Measurements from ENCODE around the gene PDE4D.

Gene PDE4D

GRCh38 chr5:59253625-59254024, 639.9 kb downstream of the PDE4D start:
- DNase-seq (ENCODE audit: extremely low spot score), result no peak
- TF ChIP-seq PKNOX1 (IDR thresholded peaks at IDR 0.05) (no peak), BHLHE40 (IDR thresholded peaks at IDR 0.05; ENCODE audit: borderline replicate concordance) (no peak), FOXK2 (IDR thresholded peaks at IDR 0.05) (no peak), ELF4 (IDR thresholded peaks at IDR 0.05) (no peak), HDGF (IDR thresholded peaks at IDR 0.05; ENCODE audit: borderline replicate concordance) (no peak), NFRKB (IDR thresholded peaks at IDR 0.05) (no peak), CTBP1 (IDR thresholded peaks at IDR 0.05; ENCODE audit: borderline replicate concordance) (no peak), FOXM1 (IDR thresholded peaks at IDR 0.05; ENCODE audit: borderline replicate concordance) (no peak), L3MBTL2 (conservative IDR thresholded peaks at IDR 0.05) (no peak), SUZ12 (IDR thresholded peaks at IDR 0.05) (no peak), FOXA1 (IDR thresholded peaks at IDR 0.05) (no peak), SP1 (IDR thresholded peaks at IDR 0.05) (no peak), ZNF384 (IDR thresholded peaks at IDR 0.05) (no peak), TARDBP (IDR thresholded peaks at IDR 0.05) (no peak), LEF1 (IDR thresholded peaks at IDR 0.05; ENCODE audit: borderline replicate concordance) (no peak), ARNT (IDR thresholded peaks at IDR 0.05) (no peak)
- CTCF ChIA-PET, result no interaction called here
- POLR2A ChIA-PET, result no interaction called here

- ChIA-PET CTCF (no interaction called here), POLR2A (no interaction called here)
- DNase-seq (ENCODE audit: extremely low spot score), result no peak
- no peak for TF ChIP-seq TARDBP (IDR thresholded peaks at IDR 0.05)
- no peak for TF ChIP-seq ARNT (IDR thresholded peaks at IDR 0.05)
- no peak for TF ChIP-seq PKNOX1 (IDR thresholded peaks at IDR 0.05)
- no peak for TF ChIP-seq HDGF (IDR thresholded peaks at IDR 0.05; ENCODE audit: borderline replicate concordance)
- TF ChIP-seq BHLHE40 (IDR thresholded peaks at IDR 0.05; ENCODE audit: borderline replicate concordance), result no peak
- no peak for TF ChIP-seq L3MBTL2 (conservative IDR thresholded peaks at IDR 0.05)
Observed at GRCh38 chr5:59251627-59252026, 641.9 kb downstream of the PDE4D start.

GRCh38 chr5:59249726-59250125, 643.8 kb downstream of the PDE4D start:
- CTCF ChIA-PET, result no interaction called here
- DNase-seq (ENCODE audit: extremely low spot score), result no peak
- POLR2A ChIA-PET, result no interaction called here
- TF ChIP-seq ZNF384 (IDR thresholded peaks at IDR 0.05) (no peak), ELF4 (IDR thresholded peaks at IDR 0.05) (no peak), L3MBTL2 (conservative IDR thresholded peaks at IDR 0.05) (no peak), SUZ12 (IDR thresholded peaks at IDR 0.05) (no peak), CTBP1 (IDR thresholded peaks at IDR 0.05; ENCODE audit: borderline replicate concordance) (no peak), LEF1 (IDR thresholded peaks at IDR 0.05; ENCODE audit: borderline replicate concordance) (no peak), NFRKB (IDR thresholded peaks at IDR 0.05) (no peak), FOXM1 (IDR thresholded peaks at IDR 0.05; ENCODE audit: borderline replicate concordance) (no peak), FOXA1 (IDR thresholded peaks at IDR 0.05) (no peak), TARDBP (IDR thresholded peaks at IDR 0.05) (no peak), BHLHE40 (IDR thresholded peaks at IDR 0.05; ENCODE audit: borderline replicate concordance) (no peak), ARNT (IDR thresholded peaks at IDR 0.05) (no peak), SP1 (IDR thresholded peaks at IDR 0.05) (no peak), PKNOX1 (IDR thresholded peaks at IDR 0.05) (no peak), FOXK2 (IDR thresholded peaks at IDR 0.05) (no peak), HDGF (IDR thresholded peaks at IDR 0.05; ENCODE audit: borderline replicate concordance) (no peak)

GRCh38 chr5:59249160-59249559, 644.4 kb downstream of the PDE4D start:
- TF ChIP-seq NFRKB (IDR thresholded peaks at IDR 0.05), result no peak
- TF ChIP-seq L3MBTL2 (conservative IDR thresholded peaks at IDR 0.05), result no peak
- no peak for TF ChIP-seq SUZ12 (IDR thresholded peaks at IDR 0.05)
- no peak for TF ChIP-seq SP1 (IDR thresholded peaks at IDR 0.05)
- no peak for TF ChIP-seq PKNOX1 (IDR thresholded peaks at IDR 0.05)
- TF ChIP-seq LEF1 (IDR thresholded peaks at IDR 0.05; ENCODE audit: borderline replicate concordance), result no peak
- no peak for TF ChIP-seq FOXA1 (IDR thresholded peaks at IDR 0.05)
- TF ChIP-seq ARNT (IDR thresholded peaks at IDR 0.05), result no peak
- TF ChIP-seq ZNF384 (IDR thresholded peaks at IDR 0.05), result no peak
- ChIA-PET CTCF (interaction anchor here (1.6 kb wide), 1 partner anchor 16 kb away, joined by 4 read pairs; no protein-coding TSS in a partner anchor), POLR2A (no interaction called here)
- no peak for DNase-seq (ENCODE audit: extremely low spot score)

- ChIA-PET POLR2A (no interaction called here), CTCF (no interaction called here)
- no peak for TF ChIP-seq FOXM1 (IDR thresholded peaks at IDR 0.05; ENCODE audit: borderline replicate concordance)
- no peak for DNase-seq (ENCODE audit: extremely low spot score)
Observed at GRCh38 chr5:59246882-59247281, 646.6 kb downstream of the PDE4D start.

GRCh38 chr5:59246145-59246869, 647.2 kb downstream of the PDE4D start:
- POLR2A ChIA-PET, result no interaction called here
- CTCF ChIA-PET, result no interaction called here
- no peak for TF ChIP-seq ZNF384 (IDR thresholded peaks at IDR 0.05)
- no peak for TF ChIP-seq PKNOX1 (IDR thresholded peaks at IDR 0.05)
- no peak for TF ChIP-seq ARNT (IDR thresholded peaks at IDR 0.05)
- no peak for TF ChIP-seq TARDBP (IDR thresholded peaks at IDR 0.05)
- no peak for TF ChIP-seq ELF4 (IDR thresholded peaks at IDR 0.05)
- no peak for TF ChIP-seq SP1 (IDR thresholded peaks at IDR 0.05)
- TF ChIP-seq LEF1 (IDR thresholded peaks at IDR 0.05; ENCODE audit: borderline replicate concordance), result no peak
- DNase-seq (ENCODE audit: extremely low spot score), result no peak

Measured in HEK293T (cell line).